ENCODE results near the gene PIK3R5.

- no peak for TF ChIP-seq CTCF (IDR thresholded peaks at IDR 0.05)
- no peak for TF ChIP-seq EZH2 (IDR thresholded peaks at IDR 0.05; ENCODE audit: borderline replicate concordance, insufficient read depth, low read depth, low read length, poor library complexity, severe bottlenecking)
These were observed 71.8 kb downstream of the PIK3R5 start for GRCh38 chr17:8893621-8894201.

Measured in B cell (primary cell).